Keratinocyte (primary cell): ENCODE results near the gene IRF7. TPM values are rescaled to one million over a fixed set of nuclear protein-coding genes. Genes with fewer than 3 reads are reported as not detected.

ENCODE experiments used
- DNase-seq: peaks from one replicate; pipeline ENCODE4 v3.0.0-alpha.2; 2011; ENCODE audit warnings: low read depth, missing footprints, low spot score
- FAIRE-seq: peaks from 2 replicates; lab custom pipeline; 2011; peaks lifted over from hg19 to GRCh38; lab: Jason Lieb, UNC
- H2AFZ ChIP-seq: 2 replicates; pipeline ENCODE4 v1.6.0; 2012; ENCODE audit warnings: low read length, control low read depth, inconsistent platforms; ENCODE audit not compliant: control insufficient read depth
- H3K27ac ChIP-seq: 2 replicates; pipeline ENCODE4 v1.5.1; 2011; ENCODE audit warnings: low read length; ENCODE audit not compliant: control insufficient read depth, insufficient read depth
- H3K27me3 ChIP-seq: 3 replicates; pipeline ENCODE4 v1.6.0; 2011; ENCODE audit warnings: low read length; ENCODE audit not compliant: control insufficient read depth, insufficient read depth; ENCODE audit errors: extremely low read depth
- H3K36me3 ChIP-seq, 2 experiments: 2 replicates in 1 of 2; 3 replicates in 1 of 2; pipeline ENCODE4 v1.5.1; 2011; ENCODE audit warnings: low read length in 2 of 2, mild to moderate bottlenecking in 1 of 2; ENCODE audit not compliant: control insufficient read depth in 2 of 2, insufficient read depth in 2 of 2; ENCODE audit errors: extremely low read depth in 1 of 2
- H3K4me1 ChIP-seq: 3 replicates; pipeline ENCODE4 v1.5.1; 2011; ENCODE audit warnings: low read length; ENCODE audit not compliant: control insufficient read depth, insufficient read depth; ENCODE audit errors: extremely low read depth
- H3K4me2 ChIP-seq: 3 replicates; pipeline ENCODE4 v1.6.0; 2011; ENCODE audit warnings: low read depth, low read length; ENCODE audit not compliant: control insufficient read depth, insufficient read depth; ENCODE audit errors: extremely low read depth
- H3K4me3 ChIP-seq, 3 experiments: fragments of 200-600 bp in 1 of 3; sonication (generic) in 1 of 3; 2 replicates in 2 of 3; 3 replicates in 1 of 3; pipeline ENCODE4 v1.5.1; 2011 to 2016; ENCODE audit warnings: low read length in 3 of 3, mild to moderate bottlenecking in 3 of 3, control low read depth in 2 of 3, inconsistent platforms in 1 of 3, low read depth in 1 of 3, mixed read lengths in 1 of 3, mixed run types in 1 of 3, moderate library complexity in 1 of 3; ENCODE audit not compliant: control insufficient read depth in 2 of 3, insufficient read depth in 2 of 3; ENCODE audit errors: extremely low read depth in 1 of 3
- H3K79me2 ChIP-seq: 2 replicates; pipeline ENCODE4 v1.6.0; 2012; ENCODE audit warnings: low read length; ENCODE audit not compliant: control insufficient read depth, insufficient read depth
- H3K9ac ChIP-seq: 3 replicates; pipeline ENCODE4 v1.6.0; 2011; ENCODE audit warnings: low read length; ENCODE audit not compliant: control insufficient read depth, insufficient read depth; ENCODE audit errors: extremely low read depth
- H3K9me1 ChIP-seq: 3 replicates; pipeline ENCODE4 v1.6.0; 2011; ENCODE audit warnings: low read length; ENCODE audit not compliant: control insufficient read depth, insufficient read depth; ENCODE audit errors: extremely low read depth
- H3K9me3 ChIP-seq: 2 replicates; pipeline ENCODE4 v1.5.1; 2012; ENCODE audit warnings: low read depth, low read length; ENCODE audit not compliant: control insufficient read depth
- H4K20me1 ChIP-seq: 3 replicates; pipeline ENCODE4 v1.6.0; 2011; ENCODE audit warnings: low read length; ENCODE audit not compliant: control insufficient read depth, insufficient read depth; ENCODE audit errors: extremely low read depth
- EZH2 ChIP-seq: IDR thresholded peaks from one replicate; pipeline ENCODE4 v1.6.1; 2012; ENCODE audit warnings: inconsistent platforms, mild to moderate bottlenecking, low read length, moderate library complexity
- dilution Hi-C: fragments of 300-500 bp; cut with MboI; formaldehyde crosslinking; loops from one replicate; pipeline ENCODE4 v1.7.0; 2020; ENCODE audit warnings: low sequenced_read_pairs; ENCODE audit not compliant: extremely low pct_ligation_motif_present
- polyA plus RNA-seq, 5 experiments: library from polyadenylated mRNA; depleted of rRNA in 3 of 5; stranded (reverse) in 3 of 5; stranded (forward) in 1 of 5; unstranded in 1 of 5; fragments of >200 nt; gene quantifications; 1 replicate in 1 of 5; 2 replicates in 3 of 5; 3 replicates in 1 of 5; pipeline versions ENCODE4 v1.2.1 to v1.2.3, GENCODE V29; 2011 to 2012; ENCODE audit warnings: missing spikeins in 2 of 5, low read depth in 1 of 5, low replicate concordance in 1 of 5
- TF ChIP-seq, protein P1 (sequence below), 3 experiments: IDR thresholded peaks in 1 of 3; conservative IDR thresholded peaks in 1 of 3; optimal IDR thresholded peaks in 1 of 3; 2 replicates in 2 of 3; 3 replicates in 1 of 3; pipeline versions ENCODE3 to v1.5.1; 2011; ENCODE audit warnings: low read length in 3 of 3, mild to moderate bottlenecking in 3 of 3, moderate library complexity in 2 of 3, control low read depth in 1 of 3, inconsistent platforms in 1 of 3; ENCODE audit not compliant: insufficient read depth in 2 of 3; ENCODE audit errors: extremely low read depth in 1 of 3

Gene IRF7
- polyA plus RNA-seq, 1 donor (not counting 4 experiments of a cell fraction or from before 2014, with no cell fraction given): 7.1 TPM

- H3K4me2 ChIP-seq: no peak overlapping the region
- no peak overlapping the region for H3K27ac ChIP-seq
- H3K36me3 ChIP-seq: peaks cover 35 to 47% of the 10 kb centered on the region in 2 experiments
Measured at GRCh38 chr11:587546-587945, 28.2 kb downstream of the IRF7 start.

DNA sequence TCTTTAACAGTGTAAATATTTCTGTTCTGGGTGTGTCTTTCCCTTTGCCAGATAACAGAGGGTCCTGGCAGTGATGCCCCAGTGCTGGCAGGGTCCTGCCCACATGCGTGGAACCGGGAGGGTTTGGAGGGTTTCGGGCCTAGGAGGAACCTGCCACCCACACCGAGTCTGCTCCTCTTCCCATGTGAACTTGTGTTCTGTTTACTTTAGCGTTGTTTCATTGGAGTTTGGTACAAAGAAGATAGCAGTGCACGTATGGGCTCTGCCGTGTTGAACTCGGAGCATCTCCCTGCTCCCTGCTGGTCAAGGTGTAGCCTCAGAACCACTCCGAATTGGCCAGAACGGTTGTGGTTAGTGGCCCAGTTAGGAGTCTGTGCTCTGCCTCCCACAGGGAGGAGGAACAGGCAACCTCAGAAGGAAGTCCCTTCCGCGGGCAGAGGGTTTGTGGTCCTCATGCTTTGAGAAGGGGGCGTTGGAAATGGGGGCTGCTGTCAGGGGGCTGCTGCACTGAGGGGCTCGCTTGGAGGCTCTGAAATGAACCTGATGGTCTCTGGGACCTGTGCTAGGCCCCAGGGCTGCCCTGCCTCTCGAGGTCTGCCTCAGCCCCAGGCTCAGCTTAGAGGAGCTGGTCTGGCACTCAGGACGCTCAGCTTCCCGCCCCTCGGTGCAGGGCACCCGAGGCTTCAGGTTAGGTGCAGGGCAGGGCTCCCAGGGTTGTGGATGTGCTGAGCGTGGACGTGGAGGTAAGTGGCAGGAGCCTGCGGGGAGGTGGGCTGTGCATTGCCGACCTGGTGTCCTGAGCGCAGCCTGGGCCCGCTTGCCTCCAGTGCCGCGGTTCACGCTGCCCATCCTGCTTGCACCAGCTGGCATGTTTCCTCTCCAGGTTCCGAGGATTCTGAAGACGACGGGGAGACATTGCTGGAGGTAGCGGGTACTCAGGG lies 29.1 kb downstream of the IRF7 start:
- H3K4me2 ChIP-seq: no peak overlapping the region
- H3K27ac ChIP-seq: no peak overlapping the region
- no peak overlapping the region for H2AFZ ChIP-seq
- H3K9me1 ChIP-seq: no peaks in the 10 kb centered on the region
- H3K4me1 ChIP-seq: no peaks in the 10 kb centered on the region
- no peaks in the 10 kb centered on the region for H3K27me3 ChIP-seq
- no peak for FAIRE-seq
- peaks cover 33 to 46% of the 10 kb centered on the region in 2 experiments for H3K36me3 ChIP-seq
- peaks cover 9% of the 10 kb centered on the region for H4K20me1 ChIP-seq
- DNase-seq: no peak
- dilution Hi-C loops: no loop called here
- H3K79me2 ChIP-seq: peaks cover 66% of the 10 kb centered on the region
- H3K9ac ChIP-seq: no peak overlapping the region
- H3K4me3 ChIP-seq: no peak overlapping the region
- no peaks in the 10 kb centered on the region for H3K9me3 ChIP-seq
- TF ChIP-seq EZH2: no peak
- TF ChIP-seq, protein P1, sequence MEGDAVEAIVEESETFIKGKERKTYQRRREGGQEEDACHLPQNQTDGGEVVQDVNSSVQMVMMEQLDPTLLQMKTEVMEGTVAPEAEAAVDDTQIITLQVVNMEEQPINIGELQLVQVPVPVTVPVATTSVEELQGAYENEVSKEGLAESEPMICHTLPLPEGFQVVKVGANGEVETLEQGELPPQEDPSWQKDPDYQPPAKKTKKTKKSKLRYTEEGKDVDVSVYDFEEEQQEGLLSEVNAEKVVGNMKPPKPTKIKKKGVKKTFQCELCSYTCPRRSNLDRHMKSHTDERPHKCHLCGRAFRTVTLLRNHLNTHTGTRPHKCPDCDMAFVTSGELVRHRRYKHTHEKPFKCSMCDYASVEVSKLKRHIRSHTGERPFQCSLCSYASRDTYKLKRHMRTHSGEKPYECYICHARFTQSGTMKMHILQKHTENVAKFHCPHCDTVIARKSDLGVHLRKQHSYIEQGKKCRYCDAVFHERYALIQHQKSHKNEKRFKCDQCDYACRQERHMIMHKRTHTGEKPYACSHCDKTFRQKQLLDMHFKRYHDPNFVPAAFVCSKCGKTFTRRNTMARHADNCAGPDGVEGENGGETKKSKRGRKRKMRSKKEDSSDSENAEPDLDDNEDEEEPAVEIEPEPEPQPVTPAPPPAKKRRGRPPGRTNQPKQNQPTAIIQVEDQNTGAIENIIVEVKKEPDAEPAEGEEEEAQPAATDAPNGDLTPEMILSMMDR (optimal IDR thresholded peaks at IDR 0.05 in 1 of 3, IDR thresholded peaks at IDR 0.05 in 1 of 3, conservative IDR thresholded peaks at IDR 0.05 in 1 of 3; ENCODE audit: extremely low read depth in 1 of 3, insufficient read depth in 2 of 3, low read length in 3 of 3): no peak

More at GRCh38 chr11:587546-587945, 28.2 kb downstream of the IRF7 start:
- Histone ChIP-seq H3K9me3 (no peaks in the 10 kb centered on the region), H3K9ac (no peak overlapping the region), H3K79me2 (peaks cover 62% of the 10 kb centered on the region), H2AFZ (no peak overlapping the region), H3K27me3 (no peaks in the 10 kb centered on the region), H3K4me3 (no peak overlapping the region), H3K9me1 (no peaks in the 10 kb centered on the region), H3K4me1 (no peaks in the 10 kb centered on the region), H4K20me1 (peaks cover 5% of the 10 kb centered on the region)
- TF ChIP-seq, protein P1 (optimal IDR thresholded peaks at IDR 0.05 in 1 of 3, IDR thresholded peaks at IDR 0.05 in 1 of 3, conservative IDR thresholded peaks at IDR 0.05 in 1 of 3; ENCODE audit: extremely low read depth in 1 of 3, insufficient read depth in 2 of 3, low read length in 3 of 3): no peak
- no peak for TF ChIP-seq EZH2
- no peak for DNase-seq
- FAIRE-seq: no peak
- dilution Hi-C loops: no loop called here
